Esophagus squamous epithelium (tissue), 5 donors: Measurements from ENCODE around the gene GOLGA1. TPM values are rescaled to one million over a fixed set of nuclear protein-coding genes. Genes with fewer than 3 reads are reported as not detected.

Source experiments
- DNase-seq: peaks from one replicate; lab custom pipeline; 2025; lab: John Stamatoyannopoulos, UW
- H3K27ac ChIP-seq, 4 donors: fragments of 200-600 bp; sonication (generic); one replicate each; pipeline ENCODE4 v1.5.1; 2016 to 2019; ENCODE audit warnings: mild to moderate bottlenecking in 1 of 4
- H3K27me3 ChIP-seq, 4 donors: fragments of 200-600 bp; sonication (generic); 1 replicate in 3 of 4; 2 replicates in 1 of 4; pipeline versions ENCODE4 v1.5.1 to v1.6.0; 2017 to 2021; ENCODE audit warnings: antibody characterized with exemption in 1 of 4
- H3K36me3 ChIP-seq, 3 donors: fragments of 200-600 bp; sonication (generic); one replicate each; pipeline ENCODE4 v1.5.1; 2016 to 2019
- H3K4me1 ChIP-seq, 3 donors: fragments of 200-600 bp; sonication (generic); one replicate each; pipeline ENCODE4 v1.5.1; 2017 to 2019
- H3K4me3 ChIP-seq, 4 donors: fragments of 200-600 bp; sonication (generic); 1 replicate in 3 of 4; 2 replicates in 1 of 4; pipeline ENCODE4 v1.5.1; 2016 to 2019; ENCODE audit warnings: mild to moderate bottlenecking in 2 of 4, moderate library complexity in 1 of 4
- H3K9me3 ChIP-seq, 3 donors: fragments of 200-600 bp; sonication (generic); one replicate each; pipeline ENCODE4 v1.5.1; 2016 to 2019
- CTCF ChIP-seq, 6 experiments: fragments of 450-650 bp in 4 of 6; fragments of 200-600 bp in 2 of 6; sonication (generic) in 2 of 6; IDR thresholded peaks; one replicate each; pipeline ENCODE4 v1.5.1; 2016 to 2019; ENCODE audit warnings: antibody characterized with exemption in 6 of 6, mild to moderate bottlenecking in 4 of 6, moderate library complexity in 4 of 6
- POLR2A ChIP-seq, 4 donors: fragments of 450-650 bp; IDR thresholded peaks; one replicate each; pipeline ENCODE4 v1.6.1; 2017; ENCODE audit warnings: antibody characterized with exemption in 4 of 4, mild to moderate bottlenecking in 4 of 4, moderate library complexity in 3 of 4
- WGBS, 2 donors: methylation state at CpG; one replicate each; pipeline ENCODE4 v1.1.5; 2018; 5-methylcytosine and 5-hydroxymethylcytosine counted together
- intact Hi-C: fragments of 100-400 bp; cut with DNase I; formaldehyde crosslinking; loops from one replicate; pipeline ENCODE4 v1.15.0; 2022
- total RNA-seq, 4 donors: library from RNA; depleted of rRNA; stranded (reverse); fragments of >200 nt; gene quantifications; one replicate each; pipeline ENCODE4 v1.1.0, GENCODE V29; 2016
- donor health status: DM: yes; HTN: yes; CAD: no.

Gene GOLGA1
- total RNA-seq, 4 donors from 2014 or later: 11.9 to 18.8 (median 14.8) TPM

GRCh38 chr9:124950050-124950718 lies 9.3 kb upstream of the GOLGA1 start:
- Histone ChIP-seq H3K27me3 (no peaks in the 10 kb centered on the region), H3K27ac (no peak overlapping the region), H3K36me3 (no peaks in the 10 kb centered on the region), H3K9me3 (no peaks in the 10 kb centered on the region), H3K4me3 (no peak overlapping the region), H3K4me1 (no peaks in the 10 kb centered on the region)
- DNase-seq: no peak
- 53 to 68% methylated on average over 3 of the region's 3 CpGs for WGBS, 2 donors
- TF ChIP-seq POLR2A (IDR thresholded peaks at IDR 0.05) (no peak), CTCF (IDR thresholded peaks at IDR 0.05) (no peak)
- intact Hi-C loops: no loop called here

GRCh38 chr9:124949387-124949786 lies 8.5 kb upstream of the GOLGA1 start:
- Histone ChIP-seq H3K27ac (no peak overlapping the region), H3K4me3 (no peak overlapping the region), H3K36me3 (no peaks in the 10 kb centered on the region), H3K27me3 (no peaks in the 10 kb centered on the region), H3K4me1 (no peaks in the 10 kb centered on the region), H3K9me3 (no peaks in the 10 kb centered on the region)
- no peak for DNase-seq
- intact Hi-C loops: no loop called here
- no peak for TF ChIP-seq CTCF (IDR thresholded peaks at IDR 0.05)
- TF ChIP-seq POLR2A (IDR thresholded peaks at IDR 0.05): no peak
- WGBS, 2 donors: 77 to 81% methylated on average over 2 of the region's 2 CpGs

GRCh38 chr9:124947727-124948391 lies 7.0 kb upstream of the GOLGA1 start:
- no peak overlapping the region for H3K4me3 ChIP-seq
- no peaks in the 10 kb centered on the region for H3K27me3 ChIP-seq
- WGBS, 2 donors: 80 to 82% methylated on average over 5 of the region's 5 CpGs
- intact Hi-C loops: no loop called here
- no peaks in the 10 kb centered on the region for H3K4me1 ChIP-seq
- no peak overlapping the region for H3K27ac ChIP-seq
- DNase-seq: no peak
- H3K9me3 ChIP-seq: no peaks in the 10 kb centered on the region
- TF ChIP-seq POLR2A (IDR thresholded peaks at IDR 0.05) (no peak), CTCF (IDR thresholded peaks at IDR 0.05) (no peak)
- no peaks in the 10 kb centered on the region for H3K36me3 ChIP-seq

- DNase-seq: no peak
- Histone ChIP-seq H3K9me3 (no peaks in the 10 kb centered on the region), H3K36me3 (no peaks in the 10 kb centered on the region), H3K4me3 (no peak overlapping the region), H3K27me3 (no peaks in the 10 kb centered on the region), H3K4me1 (peaks cover 0 to 11% (median 8%) of the 10 kb centered on the region in 3 donors), H3K27ac (no peak overlapping the region)
- no peak for TF ChIP-seq POLR2A (IDR thresholded peaks at IDR 0.05)
- TF ChIP-seq CTCF (IDR thresholded peaks at IDR 0.05): no peak
- 86 to 92% methylated on average over 1 of the region's 1 CpG for WGBS, 2 donors
- intact Hi-C loops: no loop called here
Measured at GRCh38 chr9:124946167-124946566, 5.3 kb upstream of the GOLGA1 start.
